T-helper 1 cell treated with Interleukin-12 subunit alpha and Interleukin-12 subunit beta and Interleukin-4 antibody, amounts not matched to agents 30 μg/mL and 1 μg/mL, for 36 hours (primary cell): ENCODE measurements around the gene MPND.
A peak's percentile ranks its signal among the peaks of the same experiment; 100 is the strongest.
"Not testable (repeated sequence)": the region's sequence is repeated elsewhere in the genome, so short reads cannot be mapped to it uniquely, and the experiment has no call there.

Experiments
- H3K27ac Mint-ChIP-seq: one replicate; pipeline ENCODE4 v1.8.0; 2021; ENCODE audit warnings: mild to moderate bottlenecking, mixed read lengths
- H3K27me3 Mint-ChIP-seq: one replicate; pipeline ENCODE4 v1.8.0; 2021; ENCODE audit warnings: low read depth, mixed read lengths
- H3K36me3 Mint-ChIP-seq: one replicate; pipeline ENCODE4 v1.8.0; 2021; ENCODE audit warnings: low read depth, mixed read lengths
- H3K4me1 Mint-ChIP-seq: one replicate; pipeline ENCODE4 v1.8.0; 2021; ENCODE audit warnings: low read depth, mixed read lengths
- H3K4me3 Mint-ChIP-seq: one replicate; pipeline ENCODE4 v1.8.0; 2021; ENCODE audit warnings: mild to moderate bottlenecking, moderate library complexity, mixed read lengths
- H3K9me3 Mint-ChIP-seq: one replicate; pipeline ENCODE4 v1.8.0; 2021; ENCODE audit warnings: mixed read lengths

The MPND gene

GRCh38 chr19:4327877-4328242 is 15.5 kb upstream of the MPND start:
- H3K27ac Mint-ChIP-seq, result peak overlapping the region; percentile 70
- H3K36me3 Mint-ChIP-seq, result peaks cover 2% of the 10 kb centered on the region
- H3K9me3 Mint-ChIP-seq, result no peaks in the 10 kb centered on the region
- peaks cover 4% of the 10 kb centered on the region for H3K27me3 Mint-ChIP-seq
- peaks cover 14% of the 10 kb centered on the region for H3K4me1 Mint-ChIP-seq
- H3K4me3 Mint-ChIP-seq, result peak overlapping the region; percentile 79

GRCh38 chr19:4328243-4328990 is 14.9 kb upstream of the MPND start:
- Mint-ChIP-seq H3K36me3 (peaks cover 2% of the 10 kb centered on the region), H3K4me3 (peak overlapping the region; percentile 79), H3K27me3 (peaks cover 4% of the 10 kb centered on the region), H3K9me3 (no peaks in the 10 kb centered on the region), H3K27ac (peak overlapping the region; percentile 82), H3K4me1 (peaks cover 14% of the 10 kb centered on the region)

GRCh38 chr19:4328991-4329681 is 14.2 kb upstream of the MPND start:
- H3K36me3 Mint-ChIP-seq, H3K9me3 Mint-ChIP-seq, H3K27me3 Mint-ChIP-seq: not testable (repeated sequence)
- H3K27ac Mint-ChIP-seq, result peak overlapping the region; percentile 82
- peak overlapping the region; percentile 79 for H3K4me3 Mint-ChIP-seq
- peaks cover 14% of the 10 kb centered on the region for H3K4me1 Mint-ChIP-seq

GRCh38 chr19:4329858-4330257 is 13.5 kb upstream of the MPND start:
- Mint-ChIP-seq H3K4me3 (no peak overlapping the region), H3K9me3 (peaks cover 8% of the 10 kb centered on the region), H3K27ac (no peak overlapping the region)

GRCh38 chr19:4334929-4335570 is 8.3 kb upstream of the MPND start:
- no peak overlapping the region for H3K4me3 Mint-ChIP-seq

More at GRCh38 chr19:4329858-4330257, 13.5 kb upstream of the MPND start:
- Mint-ChIP-seq H3K36me3 (peaks cover 6% of the 10 kb centered on the region), H3K4me1 (peaks cover 14% of the 10 kb centered on the region), H3K27me3 (peaks cover 4% of the 10 kb centered on the region)

DNA sequence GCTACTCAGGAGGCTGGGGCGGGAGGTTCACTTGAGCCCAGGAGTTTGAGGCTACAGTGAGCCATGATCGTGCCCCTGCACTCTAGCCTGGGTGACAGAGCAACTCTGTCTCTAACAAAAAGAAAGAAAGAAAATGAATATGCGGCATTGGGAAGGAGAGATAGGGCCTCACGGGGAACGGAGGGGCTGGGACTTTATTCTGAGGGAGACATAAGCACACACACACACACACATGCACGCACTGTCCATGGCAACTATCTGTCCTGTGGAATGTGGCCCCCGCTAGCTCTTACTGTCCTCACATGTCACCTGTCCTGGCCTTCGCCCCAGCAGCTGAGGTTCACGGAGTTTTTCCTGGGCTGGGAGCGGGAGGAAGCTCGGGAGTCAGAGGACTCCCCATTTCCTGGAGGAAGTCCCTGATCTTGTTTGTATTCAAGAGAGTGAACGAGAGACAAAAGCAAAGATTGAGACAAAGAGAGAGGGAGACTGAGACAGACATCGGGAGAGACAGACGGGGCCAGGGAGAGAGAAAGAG is 5.4 kb upstream of the MPND start:
- Mint-ChIP-seq H3K27me3 (no peaks in the 10 kb centered on the region), H3K4me3 (peak overlapping the region; percentile 88)

More at GRCh38 chr19:4334929-4335570, 8.3 kb upstream of the MPND start:
- Mint-ChIP-seq H3K4me1 (peaks cover 16% of the 10 kb centered on the region), H3K36me3 (peaks cover 9% of the 10 kb centered on the region), H3K27me3 (no peaks in the 10 kb centered on the region), H3K9me3 (peaks cover 14% of the 10 kb centered on the region), H3K27ac (no peak overlapping the region)

GRCh38 chr19:4338441-4339355 is 4.7 kb upstream of the MPND start, which contains the start of gene STAP2:
TSS of gene STAP2 (minus strand) at chr19:4338827. CDS start at chr19:4338753, 74 bp downstream.
- peaks cover 14% of the 10 kb centered on the region for H3K9me3 Mint-ChIP-seq

More for the DNA sequence above, 5.4 kb upstream of the MPND start:
- H3K4me1 Mint-ChIP-seq, result peaks cover 19% of the 10 kb centered on the region
- H3K27ac Mint-ChIP-seq, result peak overlapping the region; percentile 92
- H3K36me3 Mint-ChIP-seq, result peaks cover 9% of the 10 kb centered on the region
- H3K9me3 Mint-ChIP-seq, result peaks cover 14% of the 10 kb centered on the region

DNA sequence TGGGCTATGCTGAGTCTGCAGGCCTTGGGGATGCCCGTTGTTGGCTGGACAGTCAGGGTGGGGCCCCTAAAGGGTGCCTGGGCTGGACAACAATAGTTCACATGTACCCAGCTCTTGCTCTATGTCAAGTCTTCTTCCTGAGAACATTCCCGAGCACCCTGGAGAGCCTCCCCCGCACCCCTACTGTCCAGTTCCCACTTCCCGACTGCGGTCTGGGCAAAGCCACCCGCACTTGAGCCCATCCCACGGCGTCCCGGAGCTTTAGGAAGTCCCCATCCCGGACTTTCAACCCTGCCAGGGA is 1.1 kb upstream of the MPND start:
- Mint-ChIP-seq H3K36me3 (peaks cover 5% of the 10 kb centered on the region), H3K4me1 (peaks cover 20% of the 10 kb centered on the region)

More at GRCh38 chr19:4338441-4339355, 4.7 kb upstream of the MPND start, which contains the start of gene STAP2:
- Mint-ChIP-seq H3K27ac (peak within 1 kb of the TSS; percentile 92), H3K27me3 (no peaks in the 10 kb centered on the region), H3K36me3 (peaks cover 9% of the 10 kb centered on the region), H3K4me1 (peaks cover 19% of the 10 kb centered on the region), H3K4me3 (peak within 1 kb of the TSS; percentile 88)

DNA sequence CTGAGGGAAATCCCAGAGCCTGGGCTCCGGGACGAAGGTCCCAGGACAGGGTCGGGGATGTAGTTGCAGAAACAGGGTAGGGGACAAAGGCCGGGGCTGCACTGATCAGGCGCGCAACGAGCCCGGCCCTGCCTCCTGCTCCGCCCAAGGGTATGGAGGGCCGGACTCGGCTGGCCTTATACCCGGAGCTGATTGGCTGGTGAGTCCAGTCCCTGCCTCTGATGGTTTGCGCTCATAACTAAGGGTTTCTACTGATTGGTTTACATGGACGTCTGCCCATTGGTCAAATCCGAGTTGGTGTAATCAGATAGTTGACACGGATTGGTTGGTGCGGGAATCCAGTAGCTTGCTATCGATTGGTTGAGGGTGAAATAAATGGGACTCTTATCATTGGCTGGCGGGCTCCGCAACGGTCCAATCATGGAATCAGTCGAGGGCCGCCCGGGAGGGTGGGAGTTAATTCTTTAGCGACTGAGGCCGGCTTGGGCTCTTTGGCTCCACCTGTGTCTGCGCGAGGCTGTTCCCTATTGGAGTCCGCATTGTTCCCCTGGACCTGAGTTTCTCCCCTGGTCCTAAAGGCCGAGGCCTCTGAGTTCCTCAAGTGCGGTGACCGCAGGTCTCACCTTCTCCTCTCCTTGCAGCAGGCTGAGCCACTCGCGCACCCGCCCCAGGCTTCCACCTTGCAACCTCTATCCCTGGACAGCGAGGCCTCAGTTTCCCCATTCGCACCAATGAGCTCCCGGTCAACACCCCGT is 570 bp upstream of the MPND start:
- no peaks in the 10 kb centered on the region for H3K27me3 Mint-ChIP-seq
- peaks cover 19% of the 10 kb centered on the region for H3K4me1 Mint-ChIP-seq
- no peaks in the 10 kb centered on the region for H3K9me3 Mint-ChIP-seq
- peaks cover 5% of the 10 kb centered on the region for H3K36me3 Mint-ChIP-seq
- H3K27ac Mint-ChIP-seq, result peak overlapping the region; percentile 88
- H3K4me3 Mint-ChIP-seq, result peak overlapping the region; percentile 90

More for the DNA sequence above, 1.1 kb upstream of the MPND start:
- no peaks in the 10 kb centered on the region for H3K9me3 Mint-ChIP-seq
- peak overlapping the region; percentile 88 for H3K27ac Mint-ChIP-seq
- H3K27me3 Mint-ChIP-seq, result no peaks in the 10 kb centered on the region
- peak overlapping the region; percentile 90 for H3K4me3 Mint-ChIP-seq

DNA sequence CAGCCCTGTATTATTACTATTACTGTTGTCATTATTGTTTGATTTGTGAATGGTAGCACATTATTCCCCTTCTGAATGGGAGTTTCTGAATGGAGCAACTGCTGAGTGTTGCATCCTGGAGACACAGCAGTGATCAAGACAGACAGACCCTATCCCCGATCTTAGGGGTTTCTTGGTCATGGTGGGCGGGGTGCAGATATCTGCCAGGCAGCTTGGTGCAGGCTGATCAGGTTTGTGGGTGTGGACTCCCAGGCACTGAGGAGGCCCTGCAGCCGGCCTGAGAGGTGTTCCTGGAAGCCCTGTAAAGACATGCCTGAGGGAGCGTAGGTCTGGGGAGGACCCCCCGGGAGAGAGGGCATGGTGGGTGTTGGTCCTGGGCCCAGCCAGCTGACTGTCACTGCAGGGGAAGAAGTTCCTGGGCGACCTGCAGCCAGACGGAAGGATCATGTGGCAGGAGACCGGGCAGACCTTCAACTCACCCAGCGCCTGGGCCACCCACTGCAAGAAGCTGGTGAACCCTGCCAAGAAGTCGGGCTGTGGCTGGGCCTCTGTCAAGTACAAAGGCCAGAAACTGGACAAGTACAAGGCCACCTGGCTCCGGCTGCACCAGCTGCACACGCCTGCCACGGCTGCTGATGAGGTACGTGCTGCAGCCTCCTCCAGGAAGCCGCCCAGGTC is 2.1 kb downstream of the MPND start:
- no peaks in the 10 kb centered on the region for H3K9me3 Mint-ChIP-seq
- peaks cover 4% of the 10 kb centered on the region for H3K4me1 Mint-ChIP-seq
- no peaks in the 10 kb centered on the region for H3K27me3 Mint-ChIP-seq
- peak overlapping the region; percentile 21 for H3K4me3 Mint-ChIP-seq
- H3K36me3 Mint-ChIP-seq, result peaks cover 8% of the 10 kb centered on the region
- H3K27ac Mint-ChIP-seq, result no peak overlapping the region

- peak overlapping the region; percentile 28 for H3K4me3 Mint-ChIP-seq
These were observed 2.6 kb downstream of the MPND start for GRCh38 chr19:4346020-4346383.

GRCh38 chr19:4347521-4347920 is 4.2 kb downstream of the MPND start:
- Mint-ChIP-seq H3K27ac (no peak overlapping the region), H3K27me3 (no peaks in the 10 kb centered on the region), H3K4me1 (peaks cover 1% of the 10 kb centered on the region), H3K36me3 (peaks cover 8% of the 10 kb centered on the region), H3K4me3 (no peak overlapping the region), H3K9me3 (no peaks in the 10 kb centered on the region)

More at GRCh38 chr19:4346020-4346383, 2.6 kb downstream of the MPND start:
- Mint-ChIP-seq H3K4me1 (peaks cover 4% of the 10 kb centered on the region), H3K27me3 (no peaks in the 10 kb centered on the region), H3K36me3 (peaks cover 8% of the 10 kb centered on the region), H3K27ac (no peak overlapping the region), H3K9me3 (no peaks in the 10 kb centered on the region)

- H3K36me3 Mint-ChIP-seq, H3K9me3 Mint-ChIP-seq, H3K4me1 Mint-ChIP-seq, H3K27ac Mint-ChIP-seq, H3K4me3 Mint-ChIP-seq, H3K27me3 Mint-ChIP-seq: not testable (repeated sequence)
These were observed 5.9 kb downstream of the MPND start for GRCh38 chr19:4349225-4349624.
